H1 (cell line): Measurements from ENCODE around the gene CDK10. TPM values are rescaled to one million over a fixed set of nuclear protein-coding genes. Genes with fewer than 3 reads are reported as not detected.
A peak's percentile ranks its signal among the peaks of the same experiment; 100 is the strongest.

Source experiments
- ASH2L ChIP-seq: fragments of 200-600, 300-600 bp; sonication (generic); IDR thresholded peaks from one replicate; pipeline ENCODE4 v1.7.1; 2017; ENCODE audit warnings: low read length
- CBX5 ChIP-seq: fragments of 300-800, 300-1000 bp; sonication (generic); IDR thresholded peaks from 2 replicates; pipeline ENCODE4 v1.7.1; 2016; ENCODE audit warnings: antibody characterized with exemption, low read length, low read depth
- CHD1 ChIP-seq: IDR thresholded peaks from 2 replicates; pipeline ENCODE4 v1.6.1; 2012; ENCODE audit warnings: low read depth, low read length, improper control_type of control experiment
- CREB1 ChIP-seq: IDR thresholded peaks from 2 replicates; pipeline ENCODE4 v1.6.1; 2012; ENCODE audit warnings: inconsistent platforms
- EGR1 ChIP-seq: IDR thresholded peaks from 2 replicates; pipeline ENCODE4 v1.6.1; 2011; ENCODE audit warnings: low read depth, low read length, borderline replicate concordance
- FOSL1 ChIP-seq: IDR thresholded peaks from 2 replicates; pipeline ENCODE4 v1.6.1; 2011; ENCODE audit warnings: mild to moderate bottlenecking, low read depth, low read length, moderate library complexity; ENCODE audit not compliant: insufficient read depth
- HDAC6 ChIP-seq: IDR thresholded peaks from one replicate; pipeline ENCODE4 v1.7.1; 2012; ENCODE audit warnings: low read depth, mild to moderate bottlenecking, inconsistent platforms, low read length, moderate library complexity
- JUN ChIP-seq: IDR thresholded peaks from 2 replicates; pipeline ENCODE4 v1.6.1; 2011; ENCODE audit warnings: low read depth, mild to moderate bottlenecking, improper control_type of control experiment, low read length
- KDM1A ChIP-seq: fragments of 200-600, 300-600 bp; sonication (generic); IDR thresholded peaks from 2 replicates; pipeline ENCODE4 v1.7.1; 2016; ENCODE audit warnings: mild to moderate bottlenecking, low read length, borderline replicate concordance
- PHF8 ChIP-seq: fragments of 200-600 bp; sonication (generic); conservative IDR thresholded peaks from 2 replicates; pipeline ENCODE4 v1.7.1; 2012; ENCODE audit warnings: low read depth, mild to moderate bottlenecking, inconsistent platforms, low read length, moderate library complexity
- POLR2AphosphoS5 ChIP-seq: IDR thresholded peaks from 2 replicates; pipeline ENCODE4 v1.6.1; 2011; ENCODE audit warnings: low read depth, low read length
- RAD21 ChIP-seq, 2 experiments: IDR thresholded peaks in 1 of 2; conservative IDR thresholded peaks in 1 of 2; 2 replicates each; pipeline ENCODE4 v1.6.1; 2011; ENCODE audit warnings: low read depth in 2 of 2, low read length in 2 of 2, improper control_type of control experiment in 1 of 2, inconsistent platforms in 1 of 2, mild to moderate bottlenecking in 1 of 2, moderate library complexity in 1 of 2
- RBBP5 ChIP-seq: IDR thresholded peaks from 2 replicates; pipeline ENCODE4 v1.7.1; 2012; ENCODE audit warnings: low read depth, mild to moderate bottlenecking, inconsistent platforms, low read length, moderate library complexity, borderline replicate concordance
- RXRA ChIP-seq: IDR thresholded peaks from 2 replicates; pipeline ENCODE4 v1.6.1; 2011; ENCODE audit warnings: low read depth, mild to moderate bottlenecking, low read length, moderate library complexity; ENCODE audit not compliant: insufficient read depth
- SIRT6 ChIP-seq: IDR thresholded peaks from one replicate; pipeline ENCODE4 v1.7.1; 2012; ENCODE audit warnings: low read length, inconsistent platforms
- SRF ChIP-seq: IDR thresholded peaks from 2 replicates; pipeline ENCODE4 v1.6.1; 2011; ENCODE audit warnings: mild to moderate bottlenecking, low read depth, low read length, moderate library complexity
- TAF1 ChIP-seq: IDR thresholded peaks from 2 replicates; pipeline ENCODE4 v1.6.1; 2011; ENCODE audit warnings: mild to moderate bottlenecking, low read depth, low read length
- TAF7 ChIP-seq: optimal IDR thresholded peaks from 2 replicates; pipeline ENCODE3; 2011; ENCODE audit warnings: low read depth, mild to moderate bottlenecking, inconsistent platforms, low read length, moderate library complexity, borderline replicate concordance
- TCF12 ChIP-seq: IDR thresholded peaks from 2 replicates; pipeline ENCODE4 v1.6.1; 2011; ENCODE audit warnings: low read depth, mild to moderate bottlenecking, low read length
- polyA plus RNA-seq, 7 experiments: library from polyadenylated mRNA; depleted of rRNA in 3 of 7; stranded (reverse) in 5 of 7; unstranded in 2 of 7; fragments of >200 nt in 5 of 7; fragments of 200-250 nt in 2 of 7; gene quantifications; 1 replicate in 5 of 7; 2 replicates in 1 of 7; 4 replicates in 1 of 7; pipeline versions ENCODE4 v1.2.1 to v1.2.3, GENCODE V29; 2011 to 2013; ENCODE audit warnings: missing spikeins in 2 of 7, mixed read lengths in 2 of 7
- total RNA-seq: library from RNA; stranded (reverse); fragmentation: NEBNext Ultra II Directional; extraction: Animal tissue kit (Norgen Biotek cat#: 25700); gene quantifications from 2 replicates; pipeline ENCODE4 v1.2.1, GENCODE V29; 2021
- TF ChIP-seq, protein P1 (sequence below), 3 experiments: IDR thresholded peaks; 1 replicate in 2 of 3; 2 replicates in 1 of 3; pipeline versions ENCODE4 v1.5.1 to v1.6.1; 2011; ENCODE audit warnings: low read length in 3 of 3, mild to moderate bottlenecking in 3 of 3, inconsistent platforms in 2 of 3, low read depth in 1 of 3, moderate library complexity in 1 of 3; ENCODE audit not compliant: insufficient read depth in 1 of 3; ENCODE audit errors: control extremely low read depth in 1 of 3
- TF ChIP-seq, protein P2 (sequence below): IDR thresholded peaks from 2 replicates; pipeline ENCODE4 v1.6.1; 2012; ENCODE audit warnings: inconsistent platforms
- TF ChIP-seq, protein P3 (sequence below): IDR thresholded peaks from 2 replicates; pipeline ENCODE4 v1.6.1; 2011; ENCODE audit warnings: low read length, improper control_type of control experiment

Gene CDK10
- total and polyA plus RNA-seq, 2 of the 8 experiments (the other 6 are each of a cell fraction or from before 2014, with no cell fraction given), result 49.5 to 83.9 TPM

DNA sequence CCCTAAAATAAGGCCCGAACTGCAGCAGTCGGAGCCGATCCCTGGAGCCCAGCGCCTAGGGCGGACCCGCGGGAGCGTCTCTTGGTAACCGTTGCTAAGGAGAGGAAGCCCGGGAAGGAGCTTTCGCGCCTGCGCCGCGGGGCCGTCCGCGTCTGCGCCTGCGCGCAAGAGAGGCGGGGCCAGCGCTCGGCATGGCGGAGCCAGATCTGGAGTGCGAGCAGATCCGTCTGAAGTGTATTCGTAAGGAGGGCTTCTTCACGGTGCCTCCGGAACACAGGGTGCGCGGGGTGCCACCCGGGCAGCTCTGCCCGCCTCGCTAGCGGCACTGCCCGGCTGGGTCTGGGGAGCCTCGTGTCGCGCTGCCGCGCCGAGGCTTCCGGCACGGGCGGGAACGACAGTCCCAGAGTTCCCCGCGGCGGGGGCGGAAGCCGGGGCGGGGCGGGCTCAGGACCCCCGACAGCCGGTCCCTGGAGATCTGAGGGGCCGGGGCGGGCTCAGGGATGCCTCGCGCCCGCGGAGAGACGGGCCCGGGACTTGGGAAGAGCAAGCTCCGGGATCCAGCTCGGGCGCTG, at the start of gene CDK10 (continued):
- TF ChIP-seq TAF7, result peak; percentile 83
- TF ChIP-seq CHD1, result no peak
- no peak for TF ChIP-seq HDAC6
- TF ChIP-seq RXRA, result no peak
- peak; percentile 54; the same call in 1 of the 2 replicates for TF ChIP-seq EGR1
- no peak for TF ChIP-seq RAD21 (IDR thresholded peaks at IDR 0.05 in 1 of 2, conservative IDR thresholded peaks at IDR 0.05 in 1 of 2; ENCODE audit: low read depth in 2 of 2, low read length in 2 of 2)
- TF ChIP-seq, protein P1, sequence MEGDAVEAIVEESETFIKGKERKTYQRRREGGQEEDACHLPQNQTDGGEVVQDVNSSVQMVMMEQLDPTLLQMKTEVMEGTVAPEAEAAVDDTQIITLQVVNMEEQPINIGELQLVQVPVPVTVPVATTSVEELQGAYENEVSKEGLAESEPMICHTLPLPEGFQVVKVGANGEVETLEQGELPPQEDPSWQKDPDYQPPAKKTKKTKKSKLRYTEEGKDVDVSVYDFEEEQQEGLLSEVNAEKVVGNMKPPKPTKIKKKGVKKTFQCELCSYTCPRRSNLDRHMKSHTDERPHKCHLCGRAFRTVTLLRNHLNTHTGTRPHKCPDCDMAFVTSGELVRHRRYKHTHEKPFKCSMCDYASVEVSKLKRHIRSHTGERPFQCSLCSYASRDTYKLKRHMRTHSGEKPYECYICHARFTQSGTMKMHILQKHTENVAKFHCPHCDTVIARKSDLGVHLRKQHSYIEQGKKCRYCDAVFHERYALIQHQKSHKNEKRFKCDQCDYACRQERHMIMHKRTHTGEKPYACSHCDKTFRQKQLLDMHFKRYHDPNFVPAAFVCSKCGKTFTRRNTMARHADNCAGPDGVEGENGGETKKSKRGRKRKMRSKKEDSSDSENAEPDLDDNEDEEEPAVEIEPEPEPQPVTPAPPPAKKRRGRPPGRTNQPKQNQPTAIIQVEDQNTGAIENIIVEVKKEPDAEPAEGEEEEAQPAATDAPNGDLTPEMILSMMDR (IDR thresholded peaks at IDR 0.05; ENCODE audit: control extremely low read depth in 1 of 3, insufficient read depth in 1 of 3, low read depth in 1 of 3, low read length in 3 of 3), result no peak
- TF ChIP-seq JUN, result no peak
- peak; percentile 72 for TF ChIP-seq TAF1
- TF ChIP-seq TCF12, result no peak
- TF ChIP-seq SIRT6, result no peak
- no peak for TF ChIP-seq CREB1
- TF ChIP-seq, protein P2, sequence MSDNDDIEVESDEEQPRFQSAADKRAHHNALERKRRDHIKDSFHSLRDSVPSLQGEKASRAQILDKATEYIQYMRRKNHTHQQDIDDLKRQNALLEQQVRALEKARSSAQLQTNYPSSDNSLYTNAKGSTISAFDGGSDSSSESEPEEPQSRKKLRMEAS, result peak; percentile 95
- peak; percentile 70 for TF ChIP-seq POLR2AphosphoS5
- TF ChIP-seq, protein P3, sequence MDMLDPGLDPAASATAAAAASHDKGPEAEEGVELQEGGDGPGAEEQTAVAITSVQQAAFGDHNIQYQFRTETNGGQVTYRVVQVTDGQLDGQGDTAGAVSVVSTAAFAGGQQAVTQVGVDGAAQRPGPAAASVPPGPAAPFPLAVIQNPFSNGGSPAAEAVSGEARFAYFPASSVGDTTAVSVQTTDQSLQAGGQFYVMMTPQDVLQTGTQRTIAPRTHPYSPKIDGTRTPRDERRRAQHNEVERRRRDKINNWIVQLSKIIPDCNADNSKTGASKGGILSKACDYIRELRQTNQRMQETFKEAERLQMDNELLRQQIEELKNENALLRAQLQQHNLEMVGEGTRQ, result no peak
- TF ChIP-seq CBX5, result no peak
- no peak for TF ChIP-seq KDM1A
- TF ChIP-seq SRF, result no peak
- peak; percentile 99 for TF ChIP-seq PHF8
- peak; percentile 59; the same call in 1 of the 2 replicates for TF ChIP-seq RBBP5
- TF ChIP-seq ASH2L, result peak; percentile 71
- no peak for TF ChIP-seq FOSL1
